Thoracic aorta endothelial cell (primary cell): ENCODE data around the gene SNRK. TPM values are rescaled to one million over a fixed set of nuclear protein-coding genes. Genes with fewer than 3 reads are reported as not detected.

Experiments
- total RNA-seq: library from RNA; depleted of rRNA; stranded (reverse); fragments of >200 nt; gene quantifications from 2 replicates; pipeline ENCODE4 v1.2.3, GENCODE V29; 2012

SNRK gene
- total RNA-seq = 347 and 349 TPM in 2 replicates

DNA sequence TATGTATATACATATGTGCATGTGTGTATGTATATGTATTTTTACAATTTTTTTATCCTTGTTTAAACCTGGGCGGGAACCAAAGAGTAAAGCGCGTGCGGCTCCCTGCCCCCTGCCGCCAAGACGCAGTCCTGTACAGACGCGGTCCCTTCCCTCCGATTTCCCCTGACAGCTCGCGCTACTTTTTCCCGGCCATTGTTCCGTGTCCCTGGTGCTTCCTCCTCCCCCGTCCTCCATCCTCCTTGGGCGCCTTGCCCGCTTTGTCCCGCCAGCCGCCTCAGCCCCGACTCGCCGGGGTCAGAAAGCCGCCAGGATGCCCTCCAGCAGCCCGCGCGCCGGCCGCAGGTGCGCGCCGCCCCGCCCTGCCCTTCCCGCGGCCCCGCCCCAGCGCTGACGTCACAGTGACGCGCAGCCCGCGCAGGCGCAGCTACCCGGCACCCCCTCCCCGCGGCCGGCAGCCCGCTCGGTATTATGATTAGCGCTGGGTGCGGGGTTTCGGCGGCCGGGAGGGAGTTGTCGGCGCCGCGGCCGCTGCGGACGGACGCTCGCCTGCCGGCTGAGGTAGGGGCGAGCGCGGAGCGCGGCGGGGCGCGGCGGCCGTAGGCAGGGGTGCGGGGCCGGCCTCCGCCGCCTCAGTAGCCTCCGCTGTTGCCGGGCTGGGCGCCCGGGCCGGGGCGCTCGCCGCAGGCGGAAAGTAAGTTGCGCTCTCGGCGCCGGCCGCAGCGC, at the start of gene SNRK:
SNRK (plus strand) TSS at position 426 of the 726 bp plus-strand sequence. CDS start 16,664 bp downstream, outside the sequence.

Other genes starting within 250 kb of the SNRK start
- 7.2 and 9.8 TPM in 2 replicates for gene POMGNT2, start 180.5 kb upstream of the SNRK start, total RNA-seq